LNCAP (cell line): Measurements from ENCODE around the gene SLC39A13.

Experiments used
- TF ChIP-seq, protein P1 (sequence below): fragments of 450-650 bp; IDR thresholded peaks from 2 replicates; pipeline ENCODE4 v1.5.1; 2017; ENCODE audit warnings: mild to moderate bottlenecking

SLC39A13 gene

DNA sequence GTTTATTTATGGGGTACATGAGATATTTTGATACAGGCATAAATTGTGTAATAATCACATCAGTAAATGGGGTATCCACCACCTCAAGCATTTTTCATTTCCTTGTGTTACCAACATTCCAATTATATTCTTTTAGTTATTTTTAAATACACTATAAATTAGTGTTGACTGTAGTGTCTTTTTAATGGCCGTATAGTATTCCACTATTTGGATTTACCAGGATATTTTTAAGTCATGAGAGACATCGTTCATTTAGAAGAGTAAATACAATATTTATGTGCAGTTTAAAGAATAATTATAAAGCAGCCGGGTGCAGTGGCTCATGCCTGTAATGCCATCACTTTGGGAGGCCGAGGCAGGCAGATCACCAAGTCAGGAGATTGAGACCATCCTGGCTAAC is 23.9 kb upstream of the SLC39A13 start:
- TF ChIP-seq, protein P1, sequence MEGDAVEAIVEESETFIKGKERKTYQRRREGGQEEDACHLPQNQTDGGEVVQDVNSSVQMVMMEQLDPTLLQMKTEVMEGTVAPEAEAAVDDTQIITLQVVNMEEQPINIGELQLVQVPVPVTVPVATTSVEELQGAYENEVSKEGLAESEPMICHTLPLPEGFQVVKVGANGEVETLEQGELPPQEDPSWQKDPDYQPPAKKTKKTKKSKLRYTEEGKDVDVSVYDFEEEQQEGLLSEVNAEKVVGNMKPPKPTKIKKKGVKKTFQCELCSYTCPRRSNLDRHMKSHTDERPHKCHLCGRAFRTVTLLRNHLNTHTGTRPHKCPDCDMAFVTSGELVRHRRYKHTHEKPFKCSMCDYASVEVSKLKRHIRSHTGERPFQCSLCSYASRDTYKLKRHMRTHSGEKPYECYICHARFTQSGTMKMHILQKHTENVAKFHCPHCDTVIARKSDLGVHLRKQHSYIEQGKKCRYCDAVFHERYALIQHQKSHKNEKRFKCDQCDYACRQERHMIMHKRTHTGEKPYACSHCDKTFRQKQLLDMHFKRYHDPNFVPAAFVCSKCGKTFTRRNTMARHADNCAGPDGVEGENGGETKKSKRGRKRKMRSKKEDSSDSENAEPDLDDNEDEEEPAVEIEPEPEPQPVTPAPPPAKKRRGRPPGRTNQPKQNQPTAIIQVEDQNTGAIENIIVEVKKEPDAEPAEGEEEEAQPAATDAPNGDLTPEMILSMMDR = no peak

DNA sequence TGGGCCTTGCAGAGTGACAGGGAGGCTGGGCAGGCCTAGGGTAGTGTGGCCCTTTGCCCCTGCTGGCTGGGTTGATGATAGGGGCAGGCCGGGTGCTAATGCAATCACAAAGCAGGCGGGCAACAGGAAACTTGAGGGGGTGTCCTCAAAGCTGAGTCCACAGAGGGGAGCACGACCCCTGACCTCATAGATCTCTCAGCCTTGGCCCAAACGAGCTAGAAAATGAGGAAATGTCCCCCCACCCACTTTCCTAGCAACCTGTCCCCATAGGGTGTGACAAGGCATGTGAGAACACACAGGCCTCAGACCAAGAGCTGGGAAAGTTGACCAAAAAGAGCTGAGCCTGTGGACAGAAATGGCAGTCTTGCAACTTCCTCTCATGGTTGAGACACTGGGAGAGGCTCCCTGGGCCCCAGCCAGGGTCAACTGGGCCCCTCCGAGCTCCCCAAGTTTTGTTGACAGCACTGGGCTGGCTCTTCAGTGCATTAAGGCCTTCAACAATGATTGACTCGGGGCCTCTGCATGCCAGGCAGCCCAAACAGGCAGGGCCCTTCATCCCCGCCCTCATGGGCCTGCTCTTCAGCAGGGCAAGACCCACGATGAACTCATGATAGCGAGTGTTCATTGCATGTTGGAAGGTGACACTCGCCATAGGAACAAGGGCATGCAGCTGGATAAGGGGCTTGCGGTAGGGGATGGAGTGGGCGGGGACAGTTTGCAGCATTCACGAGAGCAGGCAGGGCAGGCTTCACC is 20.3 kb upstream of the SLC39A13 start:
- TF ChIP-seq, protein P1 = no peak

DNA sequence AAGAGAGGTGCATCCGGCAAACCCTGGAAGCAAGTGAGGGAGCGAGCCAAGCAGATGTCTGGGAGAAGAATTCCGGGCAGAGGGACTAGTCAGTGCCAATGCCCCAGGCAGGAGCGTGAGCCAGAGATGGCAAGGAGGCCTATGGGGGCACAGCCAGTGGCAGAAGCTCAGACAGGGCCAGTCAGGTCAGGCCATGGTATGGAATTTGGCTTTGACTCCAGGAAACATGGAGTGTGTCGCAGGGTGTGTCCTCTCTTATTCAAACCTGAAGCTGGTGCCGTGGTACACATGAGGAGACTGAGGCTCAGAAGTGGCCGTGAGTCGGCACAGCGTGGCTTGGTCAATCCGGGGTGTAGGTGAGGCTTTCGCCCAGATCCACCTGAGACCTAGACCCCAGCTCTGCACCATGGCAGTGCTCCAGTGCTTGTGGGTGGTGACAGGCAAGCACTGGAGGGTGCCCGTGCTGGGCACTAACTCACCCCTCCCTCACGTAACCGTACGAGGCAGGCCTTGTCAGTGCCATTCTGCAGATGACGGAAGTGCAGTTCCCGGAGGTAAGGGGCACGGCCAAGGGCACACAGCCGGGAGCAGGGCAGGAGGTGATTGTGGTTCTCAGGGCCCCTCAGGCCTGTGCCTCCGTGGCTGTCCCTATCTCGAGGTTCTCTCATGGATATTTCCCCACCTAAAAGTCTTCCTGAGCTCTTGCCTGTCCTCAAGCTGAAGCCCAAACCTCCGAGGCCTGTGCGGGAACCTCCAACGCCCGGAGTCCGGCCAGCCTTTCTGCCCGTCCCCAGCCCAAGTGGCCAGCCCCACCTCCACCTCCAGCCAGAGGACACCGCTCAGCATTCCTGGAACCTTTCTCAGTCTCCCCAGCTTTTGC is 19.5 kb upstream of the SLC39A13 start:
- TF ChIP-seq, protein P1 = no peak

DNA sequence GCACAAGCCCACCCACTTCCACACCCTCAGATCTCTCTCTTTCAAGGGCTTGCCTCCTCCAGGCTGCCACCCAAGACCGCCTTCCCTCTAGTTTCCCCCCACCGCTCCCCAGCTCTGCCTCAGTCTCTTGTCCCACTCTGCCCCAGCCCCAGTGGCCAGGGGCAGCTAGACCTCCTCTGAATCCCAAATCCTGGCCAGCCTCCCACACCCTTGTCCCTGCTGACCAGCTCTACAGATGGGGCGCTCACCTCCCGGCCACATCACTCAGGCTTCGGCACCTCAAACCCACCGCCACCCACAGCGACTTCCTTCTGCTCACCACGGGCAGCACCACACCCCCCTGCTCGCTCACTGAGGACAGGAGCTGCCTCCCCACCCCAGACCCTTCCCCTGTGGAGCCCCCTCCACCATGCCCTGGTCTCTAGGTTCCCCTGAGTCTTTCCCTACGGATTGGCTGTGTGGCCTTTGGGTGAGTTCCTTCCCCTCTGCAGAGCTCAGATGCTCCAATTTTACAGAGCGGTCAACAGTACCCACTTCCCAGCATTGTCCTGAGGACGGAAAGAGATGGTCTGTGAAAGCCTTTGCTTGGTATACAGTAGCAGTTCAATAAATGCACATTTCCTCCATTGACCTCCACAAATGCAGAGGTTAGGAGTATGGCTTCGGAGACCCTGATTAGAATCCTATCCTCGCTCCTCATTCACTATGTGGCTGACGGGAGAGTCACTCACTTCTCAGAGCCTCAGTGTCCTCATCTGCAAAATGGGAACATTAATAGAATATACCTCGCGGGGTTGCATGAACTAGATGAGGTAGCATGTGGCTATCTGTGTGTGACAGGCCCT is 18.6 kb upstream of the SLC39A13 start:
- TF ChIP-seq, protein P1 = no peak

DNA sequence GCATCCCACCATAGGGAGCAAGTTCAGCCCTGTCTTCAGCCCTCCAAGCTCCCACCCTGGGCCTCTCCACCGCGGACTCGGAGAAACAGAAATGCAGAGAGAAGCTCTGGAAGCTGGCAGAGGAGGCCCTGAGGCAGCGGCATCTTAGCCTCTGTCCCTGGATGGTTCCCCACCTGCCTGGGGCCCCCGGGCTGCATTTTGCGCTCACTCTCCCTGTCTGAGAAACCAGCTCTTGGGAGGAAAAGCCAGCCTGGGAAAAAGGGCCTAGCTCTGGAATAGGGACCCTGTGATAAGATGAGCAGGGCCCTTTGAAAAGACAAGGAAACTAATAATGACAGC is 18.0 kb upstream of the SLC39A13 start:
- TF ChIP-seq, protein P1 = no peak

DNA sequence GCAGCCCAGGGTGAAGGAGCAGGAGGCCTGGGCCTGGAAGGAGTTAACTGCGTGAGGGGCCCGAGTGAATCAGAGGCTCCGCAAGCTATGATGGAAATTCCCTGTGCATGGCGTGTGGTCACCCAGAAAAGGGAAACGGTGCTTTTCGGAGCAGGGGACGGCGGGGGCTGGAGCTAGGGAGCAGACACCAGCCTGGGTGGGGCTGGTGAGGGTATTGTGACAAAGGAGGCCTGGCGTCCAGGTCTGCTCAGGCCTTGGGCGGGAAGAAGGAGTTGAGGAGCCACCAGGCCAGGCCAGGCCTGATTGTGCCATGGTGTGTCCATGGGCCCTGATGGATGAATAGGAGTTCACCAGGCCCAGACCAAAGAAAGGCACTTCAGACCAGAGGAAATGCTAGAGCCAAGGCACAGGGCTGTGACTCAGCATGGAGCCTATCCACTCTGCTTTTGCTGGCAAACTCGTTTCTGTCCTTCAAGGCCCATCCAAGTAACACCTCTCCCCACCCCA is 17.3 kb upstream of the SLC39A13 start:
- TF ChIP-seq, protein P1 = no peak
